SH-SY5Y (cell line): ENCODE results near the gene ACTA2.

ENCODE experiments used
- GATA2 ChIP-seq: IDR thresholded peaks from 2 replicates; pipeline ENCODE4 v1.6.1; 2011; ENCODE audit warnings: mild to moderate bottlenecking, low read depth, low read length
- GATA3 ChIP-seq: IDR thresholded peaks from 2 replicates; pipeline ENCODE4 v1.6.1; 2011; ENCODE audit warnings: low read depth, mild to moderate bottlenecking, low read length, moderate library complexity

GRCh38 chr10:88920198-88920597 lies 32.4 kb downstream of the ACTA2 start:
- TF ChIP-seq GATA3 (no peak), GATA2 (no peak)
